Liver (tissue), 3 donors: ENCODE measurements around the gene WIPF1.

Source experiments
- CTCF ChIP-seq: fragments of 150-350 bp; IDR thresholded peaks from 2 replicates; pipeline ENCODE4 v1.5.1; 2017; ENCODE audit warnings: improper control_type of control experiment, low read depth, low read length; ENCODE audit not compliant: missing input control
- EGR1 ChIP-seq, 2 donors: IDR thresholded peaks; 2 replicates each; pipeline ENCODE4 v1.6.1; 2016 to 2018; ENCODE audit warnings: antibody characterized with exemption in 2 of 2, low read depth in 2 of 2
- GABPA ChIP-seq, 2 donors: IDR thresholded peaks in 1 of 2; conservative IDR thresholded peaks in 1 of 2; 2 replicates each; pipeline ENCODE4 v1.6.1; 2016; ENCODE audit warnings: antibody characterized with exemption in 2 of 2, mild to moderate bottlenecking in 1 of 2, moderate library complexity in 1 of 2
- HNF4G ChIP-seq: IDR thresholded peaks from 2 replicates; pipeline ENCODE4 v1.6.1; 2016; ENCODE audit warnings: antibody characterized with exemption
- JUND ChIP-seq, 2 donors: IDR thresholded peaks; 2 replicates each; pipeline ENCODE4 v1.6.1; 2016; ENCODE audit warnings: antibody characterized with exemption in 2 of 2
- MAX ChIP-seq: IDR thresholded peaks from 2 replicates; pipeline ENCODE4 v1.6.1; 2016; ENCODE audit warnings: antibody characterized with exemption
- RAD21 ChIP-seq, 2 donors: IDR thresholded peaks; 2 replicates each; pipeline ENCODE4 v1.6.1; 2016; ENCODE audit warnings: antibody characterized with exemption in 2 of 2, mild to moderate bottlenecking in 2 of 2
- REST ChIP-seq: IDR thresholded peaks from 2 replicates; pipeline ENCODE4 v1.6.1; 2016; ENCODE audit warnings: antibody characterized with exemption, mild to moderate bottlenecking
- RXRA ChIP-seq, 2 donors: IDR thresholded peaks; 2 replicates each; pipeline ENCODE4 v1.6.1; 2017 to 2018; ENCODE audit warnings: antibody characterized with exemption in 2 of 2, mild to moderate bottlenecking in 1 of 2
- SP1 ChIP-seq: IDR thresholded peaks from 2 replicates; pipeline ENCODE4 v1.6.1; 2018; ENCODE audit warnings: antibody characterized with exemption, mild to moderate bottlenecking
- TAF1 ChIP-seq: conservative IDR thresholded peaks from 2 replicates; pipeline ENCODE4 v1.6.1; 2016; ENCODE audit warnings: antibody characterized with exemption, mild to moderate bottlenecking
- YY1 ChIP-seq: IDR thresholded peaks from 2 replicates; pipeline ENCODE4 v1.6.1; 2016; ENCODE audit warnings: antibody characterized with exemption, mild to moderate bottlenecking
- TF ChIP-seq, protein P1 (sequence below): IDR thresholded peaks from 2 replicates; pipeline ENCODE4 v1.6.1; 2016; ENCODE audit warnings: antibody characterized with exemption
- donor health status: healthy.
- donor health status: healthy.

- TF ChIP-seq CTCF (no peak), JUND (IDR thresholded peaks at IDR 0.05) (no peak), REST (no peak), HNF4G (no peak), SP1 (no peak), MAX (no peak), RAD21 (IDR thresholded peaks at IDR 0.05) (no peak), TAF1 (no peak), GABPA (IDR thresholded peaks at IDR 0.05 in 1 of 2, conservative IDR thresholded peaks at IDR 0.05 in 1 of 2) (no peak), RXRA (IDR thresholded peaks at IDR 0.05) (no peak), EGR1 (IDR thresholded peaks at IDR 0.05; ENCODE audit: low read depth in 2 of 2) (no peak), YY1 (no peak)
- TF ChIP-seq, protein P1, sequence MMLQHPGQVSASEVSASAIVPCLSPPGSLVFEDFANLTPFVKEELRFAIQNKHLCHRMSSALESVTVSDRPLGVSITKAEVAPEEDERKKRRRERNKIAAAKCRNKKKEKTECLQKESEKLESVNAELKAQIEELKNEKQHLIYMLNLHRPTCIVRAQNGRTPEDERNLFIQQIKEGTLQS: no peak
Observed at GRCh38 chr2:174607989-174608865, 10.6 kb upstream of the WIPF1 start.
